HG03060 (cell line): ENCODE data around the gene EPB41L1.

ENCODE experiments used
- ATAC-seq: cut with Tn5 transposase; IDR thresholded peaks from one replicate; pipeline ENCODE4 v1.9.1; 2021; ENCODE audit warnings: low read depth, moderate number of reproducible peaks; ENCODE audit not compliant: unreplicated experiment

Gene EPB41L1

DNA sequence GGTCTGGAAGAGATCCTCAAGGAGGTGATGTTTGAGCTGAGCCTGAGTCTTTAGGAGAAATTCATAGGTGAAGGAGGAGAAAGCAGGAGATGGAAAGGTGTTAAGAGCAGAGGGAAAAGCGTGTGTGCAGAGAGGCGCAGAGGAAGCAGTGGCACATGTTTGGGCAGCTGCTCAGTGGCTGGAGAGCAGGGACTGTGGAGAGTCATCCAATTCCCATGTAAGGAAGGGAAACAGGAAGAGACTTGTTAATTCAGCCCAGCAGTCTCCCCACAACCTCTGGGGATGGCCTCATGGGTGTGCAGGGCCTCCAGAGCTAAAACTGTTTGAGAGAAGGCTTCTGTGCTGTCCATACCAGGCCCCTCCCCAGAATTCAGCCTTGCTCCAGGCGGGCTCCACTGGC lies 98.0 kb downstream of the EPB41L1 start:
- no peak for ATAC-seq

- ATAC-seq = no peak
Observed at GRCh38 chr20:36253036-36253435, 98.5 kb downstream of the EPB41L1 start.

GRCh38 chr20:36254076-36254475 lies 99.5 kb downstream of the EPB41L1 start:
- ATAC-seq = no peak

DNA sequence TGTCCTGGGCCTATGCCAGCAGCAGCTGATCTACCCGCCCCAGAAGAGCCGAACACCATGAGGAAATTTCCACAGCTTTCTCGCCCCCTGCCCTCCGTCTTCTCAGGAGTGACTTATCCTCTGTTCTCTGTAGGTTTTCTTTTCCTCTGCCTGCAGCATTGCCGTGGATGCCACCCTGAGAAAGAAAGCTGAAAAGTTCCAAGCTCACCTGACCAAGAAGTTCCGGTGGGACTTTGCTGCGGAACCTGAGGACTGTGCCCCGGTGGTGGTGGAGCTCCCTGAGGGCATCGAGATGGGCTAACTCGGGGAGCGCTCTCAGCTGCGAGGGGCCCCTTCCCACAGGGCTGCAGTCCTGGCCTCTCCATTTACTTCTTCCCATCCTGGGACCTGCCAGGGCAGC lies 100.9 kb downstream of the EPB41L1 start:
- no peak for ATAC-seq

GRCh38 chr20:36259177-36260061 lies 104.9 kb downstream of the EPB41L1 start:
- no peak for ATAC-seq

- ATAC-seq = no peak
Observed at GRCh38 chr20:36260316-36260715, 105.8 kb downstream of the EPB41L1 start.

DNA sequence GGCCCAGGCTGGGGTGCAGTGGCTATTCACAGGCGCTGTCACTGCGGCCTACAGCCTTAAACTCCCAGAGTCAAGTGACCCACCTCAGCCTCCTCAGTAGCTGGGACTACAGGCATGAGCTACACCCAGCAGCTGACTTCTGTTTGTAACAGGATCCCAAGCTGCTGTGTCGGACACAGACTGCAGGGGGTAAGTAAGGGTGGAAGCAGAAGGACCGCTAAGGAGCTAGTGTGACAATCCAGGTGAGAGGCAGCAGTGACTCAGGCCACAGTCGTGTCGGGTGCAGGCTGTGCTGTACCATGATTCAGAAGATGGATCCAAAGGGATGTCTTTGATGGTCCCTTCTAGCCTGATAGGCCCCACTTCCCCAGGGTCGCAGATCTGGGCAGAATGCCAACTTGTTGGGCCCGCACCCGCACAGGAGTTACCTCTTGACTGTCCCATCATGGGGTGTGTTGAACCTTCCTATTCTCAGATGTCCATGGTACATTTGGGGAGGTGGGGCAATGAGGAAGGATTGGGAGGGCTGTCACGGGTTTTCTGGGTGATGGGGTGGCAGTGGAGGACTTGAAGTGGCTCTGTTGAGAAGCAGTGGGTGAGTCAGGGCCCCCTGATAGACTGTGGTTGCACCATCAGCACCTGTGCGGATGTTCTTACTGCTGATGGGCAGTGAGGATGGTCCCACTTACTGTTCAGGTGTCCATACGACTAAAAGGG lies 107.0 kb downstream of the EPB41L1 start:
- no peak for ATAC-seq

GRCh38 chr20:36262440-36262839 lies 107.9 kb downstream of the EPB41L1 start:
- ATAC-seq = no peak

- ATAC-seq = no peak
Observed at GRCh38 chr20:36264426-36265246, 110.1 kb downstream of the EPB41L1 start.

DNA sequence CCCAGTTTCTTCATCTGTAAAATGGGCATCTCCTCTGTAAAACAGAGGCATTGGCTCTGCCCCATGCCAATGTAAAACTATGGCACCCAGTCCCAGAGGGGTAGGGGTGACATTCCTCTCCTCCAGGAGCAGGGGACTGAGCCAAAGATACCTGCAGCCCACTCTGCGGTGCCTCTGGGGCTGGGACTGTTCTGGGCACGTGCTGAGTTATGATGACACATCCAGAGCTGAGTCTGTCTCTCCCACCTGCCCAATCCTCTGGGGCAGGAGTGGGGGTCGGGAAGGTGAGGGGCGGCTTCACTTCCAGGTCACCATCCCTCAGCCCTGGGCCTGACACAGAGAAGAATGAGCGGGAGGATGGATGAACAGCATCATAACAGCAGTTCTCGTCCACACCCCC lies 111.6 kb downstream of the EPB41L1 start:
- ATAC-seq = no peak

DNA sequence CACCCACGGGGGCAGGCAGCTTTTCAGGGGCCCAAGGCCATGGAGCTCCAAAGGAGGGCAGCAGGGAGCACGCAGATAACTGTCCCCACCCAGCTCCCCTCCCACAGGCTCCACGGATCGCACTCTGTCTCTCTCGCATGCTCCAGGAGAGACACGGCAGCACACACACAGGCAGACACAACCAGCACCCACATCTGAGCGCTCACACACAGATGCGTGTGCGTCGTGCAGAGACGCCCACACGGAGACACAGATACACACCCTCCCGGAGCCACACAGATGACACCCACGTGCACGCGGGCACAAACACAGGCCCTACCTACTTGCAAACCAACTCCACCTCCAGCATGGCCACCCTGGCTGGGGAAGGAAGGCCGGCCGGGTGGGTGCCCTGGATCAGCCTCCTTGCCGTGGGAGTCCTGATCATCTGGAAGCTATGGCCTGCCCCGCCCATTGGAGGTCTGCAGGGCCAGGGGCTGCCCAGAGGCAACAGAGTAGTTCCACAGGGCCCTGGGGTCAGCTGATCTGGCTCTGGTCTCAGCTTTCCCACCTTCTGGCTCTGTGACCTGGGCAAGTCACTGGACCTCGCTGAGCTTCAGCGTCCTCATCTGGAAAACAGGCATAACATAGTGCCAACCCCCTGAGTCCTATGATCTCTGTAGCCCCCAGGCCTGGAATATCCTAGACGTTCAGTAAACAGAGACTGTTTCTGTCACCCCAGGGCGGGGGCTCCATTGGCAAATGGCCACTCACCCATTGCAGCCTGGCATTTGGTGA lies 113.3 kb downstream of the EPB41L1 start:
- ATAC-seq = no peak

GRCh38 chr20:36268440-36269342 lies 114.2 kb downstream of the EPB41L1 start:
- no peak for ATAC-seq

- ATAC-seq = no peak
Observed at GRCh38 chr20:36269507-36269906, 115.0 kb downstream of the EPB41L1 start.

DNA sequence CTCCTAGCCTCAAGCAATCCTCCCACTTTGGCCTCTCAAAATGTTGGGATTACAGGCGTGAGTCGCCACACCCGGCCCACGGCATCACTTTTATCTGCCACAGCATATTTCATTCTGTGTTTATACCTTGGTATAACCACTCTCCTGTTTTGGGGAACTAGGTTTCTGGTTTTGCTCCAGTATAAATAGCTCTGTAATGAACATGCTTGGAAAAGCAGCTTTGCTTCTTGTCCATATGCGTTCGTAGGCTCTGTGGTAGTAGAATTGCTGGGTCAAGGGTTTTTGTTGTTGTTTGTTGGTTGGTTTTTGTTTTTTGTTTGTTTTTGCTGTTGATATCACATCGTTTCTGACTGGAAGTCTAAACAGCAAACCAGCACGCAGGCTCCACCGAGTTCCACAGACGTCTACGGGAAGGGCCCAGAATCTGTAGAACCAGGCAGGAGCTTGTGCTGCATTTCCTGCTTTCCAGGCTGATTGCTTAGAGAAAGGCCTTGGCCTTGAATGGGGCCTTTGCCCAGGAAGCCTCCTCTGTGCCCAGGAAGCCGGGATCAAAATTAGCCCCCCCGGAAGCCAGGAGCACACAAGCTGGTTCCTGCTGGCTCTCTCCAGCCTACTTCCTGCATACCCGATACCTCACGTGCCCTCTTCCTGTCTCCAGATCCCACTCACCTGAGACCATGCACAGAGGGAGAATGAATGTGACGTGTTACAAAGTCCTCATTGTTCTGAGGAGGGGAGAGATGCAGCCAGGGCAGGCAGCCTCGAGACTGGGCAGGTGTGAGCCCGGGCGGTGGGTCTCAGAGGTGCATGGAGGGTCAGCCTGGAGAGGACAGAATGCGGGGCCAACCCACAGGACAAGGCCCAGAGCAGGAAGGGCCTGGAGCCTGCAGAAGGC lies 116.5 kb downstream of the EPB41L1 start:
- no peak for ATAC-seq

DNA sequence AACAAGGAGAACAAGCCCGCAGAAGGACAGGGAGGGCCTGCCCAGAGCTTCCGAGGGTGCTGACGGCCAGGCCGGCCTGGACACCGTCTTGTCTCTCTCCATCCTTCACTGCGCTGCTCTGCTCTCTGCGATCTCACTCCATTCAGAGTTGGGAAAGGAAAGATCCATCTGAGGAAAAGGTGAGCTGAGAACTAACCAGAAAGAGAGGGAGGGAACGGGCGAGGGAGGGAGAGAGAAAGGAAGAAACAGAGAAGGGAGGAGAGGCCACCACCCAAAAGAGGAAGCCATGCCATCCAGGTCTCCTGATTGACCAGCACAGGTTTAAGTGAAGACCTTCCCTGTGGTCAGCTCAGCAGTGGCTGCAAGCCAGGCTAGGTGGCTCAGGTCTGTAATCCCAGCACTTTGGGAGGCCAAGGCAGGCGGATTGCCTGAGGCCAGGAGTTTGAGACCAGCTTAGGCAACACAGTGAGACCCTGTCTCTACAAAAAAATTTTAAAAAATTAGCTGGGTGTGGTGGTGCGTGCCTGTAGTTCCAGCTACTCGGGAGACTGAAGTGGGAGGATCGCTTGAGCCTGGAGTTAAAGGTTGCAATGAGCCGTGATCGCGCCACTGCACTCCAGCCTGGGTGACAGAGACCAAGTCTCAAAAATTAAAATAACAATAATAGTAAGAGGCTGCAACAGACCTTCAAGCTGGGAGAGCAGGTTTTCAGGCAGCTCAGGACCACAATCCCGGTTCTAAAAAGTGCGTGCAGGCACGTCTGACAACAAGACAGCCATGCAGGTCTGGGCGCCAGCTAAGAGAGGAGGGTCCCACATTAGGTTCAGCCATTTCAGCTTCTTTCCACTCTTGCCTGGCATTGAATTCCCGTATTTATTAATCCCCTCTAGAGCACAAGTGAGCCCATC lies 117.4 kb downstream of the EPB41L1 start:
- no peak for ATAC-seq

GRCh38 chr20:36272547-36273220 lies 118.1 kb downstream of the EPB41L1 start:
- ATAC-seq = no peak
